Measurements from ENCODE around the gene KCNQ5.

Gene KCNQ5

GRCh38 chr6:73104921-73105320 is 483.1 kb downstream of the KCNQ5 start:
- no peak for DNase-seq (ENCODE audit: low read depth in 2 of 2, low spot score in 1 of 2)

GRCh38 chr6:73107016-73107415 is 485.2 kb downstream of the KCNQ5 start:
- DNase-seq (ENCODE audit: low read depth in 2 of 2, low spot score in 1 of 2) = no peak

- DNase-seq (ENCODE audit: low read depth in 2 of 2, low spot score in 1 of 2) = no peak
Measured at GRCh38 chr6:73108949-73109348, 487.1 kb downstream of the KCNQ5 start.

DNA sequence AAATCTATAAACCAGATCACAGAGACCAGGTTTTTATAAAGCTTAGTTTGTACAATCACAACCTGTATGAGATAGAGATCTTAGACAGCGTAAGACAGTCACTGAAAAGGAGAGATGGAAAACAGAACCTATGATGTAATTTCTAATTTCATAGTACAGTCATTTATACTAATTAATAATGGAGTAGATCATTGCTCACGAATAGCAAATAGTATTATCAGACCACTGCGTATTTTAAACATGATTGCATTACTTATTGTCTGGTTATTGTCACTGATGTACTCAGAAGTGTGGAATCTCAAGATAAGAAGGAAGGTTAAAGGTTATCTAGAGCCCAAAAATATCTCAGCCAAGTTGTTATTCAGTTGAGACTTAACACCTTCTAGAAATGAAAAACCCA is 487.8 kb downstream of the KCNQ5 start:
- no peak for DNase-seq (ENCODE audit: low read depth in 2 of 2, low spot score in 1 of 2)

GRCh38 chr6:73116330-73116729 is 494.5 kb downstream of the KCNQ5 start:
- no peak for DNase-seq (ENCODE audit: low read depth in 2 of 2, low spot score in 1 of 2)

GRCh38 chr6:73121421-73121993 is 499.6 kb downstream of the KCNQ5 start:
- no peak for DNase-seq (ENCODE audit: low read depth in 2 of 2, low spot score in 1 of 2)

DNA sequence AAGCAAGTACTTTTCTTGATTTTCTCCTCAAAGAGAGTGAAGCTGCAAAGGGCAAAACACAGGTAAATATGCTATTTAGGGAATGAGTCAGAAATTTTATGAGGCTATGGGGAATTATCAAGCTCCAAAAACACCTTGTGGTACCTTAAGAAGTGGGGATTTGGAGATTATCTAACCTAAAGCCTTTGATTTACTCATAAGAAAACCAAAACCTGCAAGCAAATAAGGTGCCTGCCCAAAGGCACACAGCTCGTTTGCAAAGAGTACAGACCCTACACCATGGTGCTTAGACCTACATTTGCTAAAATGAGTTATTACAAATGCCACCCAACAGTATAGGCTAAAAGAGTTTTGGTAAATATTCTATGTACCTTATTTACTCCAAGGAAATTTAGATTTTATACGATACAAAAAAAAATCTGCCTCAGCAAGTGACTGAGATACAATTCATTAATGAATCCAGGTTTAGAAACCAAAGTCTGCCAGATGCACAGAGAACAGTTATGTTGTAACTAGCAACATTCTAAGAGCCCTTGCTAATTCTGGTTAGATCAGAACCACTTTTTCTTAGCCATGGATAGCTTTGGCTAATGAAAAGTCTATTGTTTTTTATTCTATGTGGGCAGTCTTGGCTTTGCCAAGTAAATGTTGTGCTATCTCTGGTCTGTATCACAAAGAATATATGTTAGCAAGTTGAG is 501.9 kb downstream of the KCNQ5 start:
- DNase-seq (ENCODE audit: low read depth in 2 of 2, low spot score in 1 of 2) = no peak

DNA sequence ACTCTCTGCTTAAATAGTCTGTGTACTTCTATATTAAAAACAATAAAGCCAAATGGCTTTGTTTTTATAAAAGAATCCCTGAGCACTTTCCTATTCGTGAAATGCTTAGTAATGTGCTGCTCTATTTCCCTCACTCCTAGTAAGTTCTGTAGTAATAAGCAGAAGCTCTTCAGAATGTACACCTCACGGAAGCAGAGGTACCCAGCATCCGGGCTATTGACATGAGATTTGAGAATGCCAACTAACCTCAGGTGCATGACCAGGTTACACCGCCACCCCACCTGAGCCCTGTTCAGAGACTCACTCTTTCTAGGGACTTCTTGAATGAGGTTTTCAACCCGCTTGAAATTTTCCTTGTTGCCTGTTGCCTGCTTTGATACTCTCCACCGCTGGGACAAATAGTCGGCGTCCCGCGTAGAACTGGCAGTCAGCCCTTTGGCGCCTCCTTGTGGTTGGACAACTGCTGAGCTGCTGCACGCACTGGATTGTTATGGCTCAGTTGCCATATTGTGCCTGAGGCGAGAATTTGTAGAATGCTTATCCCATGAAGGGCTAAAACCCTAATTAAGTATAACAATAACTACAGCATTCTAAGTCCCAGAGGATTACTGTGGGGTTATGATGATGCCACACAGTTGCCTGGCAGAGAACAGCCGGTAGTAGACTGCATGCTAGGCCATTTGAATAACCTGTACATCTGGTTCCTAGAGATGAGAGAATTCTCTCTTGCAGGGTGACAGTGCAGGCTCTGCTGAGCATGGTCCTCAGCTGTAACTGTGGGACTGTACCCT is 508.0 kb downstream of the KCNQ5 start:
- DNase-seq (ENCODE audit: low read depth in 2 of 2, low spot score in 1 of 2) = peak; percentile 59 to 66

DNA sequence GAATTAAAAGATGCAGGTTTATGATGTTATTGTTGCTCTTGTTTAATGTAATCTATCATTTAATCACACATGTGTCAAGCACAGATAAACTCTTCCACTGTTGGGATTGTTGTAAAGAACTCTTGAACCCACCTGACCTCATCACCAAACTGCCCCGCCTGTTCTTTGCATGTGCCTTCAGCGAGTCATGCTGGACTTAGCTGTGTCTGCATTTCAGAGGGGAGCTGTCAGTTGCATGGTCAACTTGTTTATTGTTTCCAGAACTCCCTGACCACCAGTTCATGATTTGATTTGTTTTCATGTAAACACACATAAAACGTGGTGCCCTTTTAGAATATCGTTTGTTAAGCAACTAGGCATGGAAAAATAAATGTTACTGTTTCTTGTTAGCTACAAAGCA is 509.8 kb downstream of the KCNQ5 start:
- DNase-seq (ENCODE audit: low read depth in 2 of 2, low spot score in 1 of 2) = no peak

DNA sequence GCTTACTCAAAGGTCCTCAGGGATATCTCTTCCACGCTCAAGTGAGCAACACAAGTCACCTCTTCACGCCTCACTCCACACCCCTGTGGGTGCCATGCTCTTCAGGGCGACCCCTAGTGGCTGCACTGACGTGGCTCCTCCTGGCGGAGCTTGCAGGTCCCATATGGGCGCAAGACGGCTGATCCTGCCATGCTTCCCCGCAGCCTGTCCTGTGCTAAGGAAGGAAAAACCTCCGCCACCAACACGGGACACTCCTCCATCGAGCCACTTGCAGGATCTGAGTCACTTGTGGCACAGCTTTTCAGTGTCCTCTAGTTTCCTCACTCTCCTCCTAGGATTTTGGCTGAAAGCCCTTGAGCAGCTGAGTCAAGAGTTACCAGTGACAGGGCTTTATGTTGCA is 512.7 kb downstream of the KCNQ5 start:
- DNase-seq (ENCODE audit: low read depth in 2 of 2, low spot score in 1 of 2) = no peak

- no peak for DNase-seq (ENCODE audit: low read depth in 2 of 2, low spot score in 1 of 2)
Measured at GRCh38 chr6:73139681-73140383, 518.0 kb downstream of the KCNQ5 start.

GRCh38 chr6:73143551-73143950 is 521.7 kb downstream of the KCNQ5 start:
- no peak for DNase-seq (ENCODE audit: low read depth in 2 of 2, low spot score in 1 of 2)

DNA sequence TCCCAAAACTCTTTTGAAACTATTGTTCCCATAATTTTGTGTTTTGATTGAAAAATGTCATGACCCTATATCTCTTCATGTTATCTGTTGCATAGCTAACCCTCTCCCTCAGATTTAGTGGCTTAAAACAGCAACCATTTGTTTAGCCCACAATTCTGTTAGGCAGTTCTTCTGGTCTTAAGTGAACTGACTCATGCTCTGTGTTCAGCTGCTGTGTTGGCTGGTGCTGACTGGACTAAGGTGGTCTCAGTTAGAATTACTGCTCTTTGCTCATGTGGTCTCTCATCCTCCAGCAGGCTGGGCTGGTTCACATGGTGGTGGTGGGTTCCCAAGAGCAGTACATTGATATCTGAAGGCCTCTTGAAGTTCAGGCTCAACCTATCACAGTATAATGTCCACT is 522.7 kb downstream of the KCNQ5 start:
- DNase-seq (ENCODE audit: low read depth in 2 of 2, low spot score in 1 of 2) = no peak

DNA sequence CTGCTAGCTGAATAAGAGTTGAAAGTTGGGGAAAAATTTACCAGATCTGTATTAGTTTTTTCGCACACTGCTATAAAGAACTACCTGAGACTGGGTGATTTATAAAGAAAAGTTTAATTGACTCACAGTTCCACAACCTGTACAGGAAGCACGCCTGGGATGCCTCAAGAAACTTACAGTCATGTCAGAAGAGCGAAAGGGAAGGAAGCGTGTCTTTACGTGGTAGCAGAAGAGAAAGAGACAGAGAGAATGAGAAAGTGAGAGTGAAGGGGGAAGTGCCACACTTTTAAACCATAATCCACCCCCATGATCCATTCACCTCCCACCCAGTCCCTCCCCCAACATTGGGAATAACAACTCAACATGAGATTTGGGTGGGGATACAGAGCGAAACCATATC is 523.8 kb downstream of the KCNQ5 start:
- no peak for DNase-seq (ENCODE audit: low read depth in 2 of 2, low spot score in 1 of 2)

DNA sequence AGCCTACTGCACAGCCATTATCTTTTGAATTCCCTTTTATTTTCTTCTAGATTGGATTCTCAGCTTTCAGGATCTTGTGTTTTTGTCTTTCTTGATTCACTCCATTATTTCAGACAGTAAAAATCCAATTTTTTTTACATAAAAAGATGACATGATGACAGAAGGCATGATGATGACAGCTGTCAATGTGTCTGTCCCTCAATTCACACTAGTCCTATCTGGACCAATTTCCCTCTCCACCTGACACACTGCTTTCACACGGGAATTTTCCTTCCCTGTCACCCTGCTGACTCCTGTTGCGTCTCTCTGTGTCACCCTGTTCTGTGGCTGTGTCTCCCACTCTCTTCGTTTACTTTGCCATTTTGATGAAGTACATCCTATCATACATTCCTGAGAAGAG is 529.9 kb downstream of the KCNQ5 start:
- no peak for DNase-seq (ENCODE audit: low read depth in 2 of 2, low spot score in 1 of 2)

DNA sequence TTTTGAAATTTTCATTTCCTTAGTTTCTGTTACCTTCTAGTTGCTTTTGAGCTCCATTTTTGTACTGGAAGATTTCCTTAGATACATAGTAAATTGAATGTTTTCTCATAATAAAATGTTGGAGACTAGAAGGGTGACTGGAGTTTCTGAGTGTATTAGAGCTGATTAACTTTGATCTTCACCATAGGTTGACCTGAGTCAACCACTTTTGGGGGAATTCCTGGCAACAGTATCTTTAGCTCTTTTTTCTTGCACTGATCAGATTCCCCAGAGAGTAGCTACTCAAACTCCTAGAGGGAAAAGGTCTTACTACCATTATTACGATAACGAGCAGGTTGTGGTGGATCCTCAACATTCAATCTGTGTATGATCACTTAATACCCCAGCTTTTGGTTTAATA is 530.7 kb downstream of the KCNQ5 start:
- no peak for DNase-seq (ENCODE audit: low read depth in 2 of 2, low spot score in 1 of 2)

- DNase-seq (ENCODE audit: low read depth in 2 of 2, low spot score in 1 of 2) = no peak
Measured at GRCh38 chr6:73152966-73153757, 531.3 kb downstream of the KCNQ5 start.

DNA sequence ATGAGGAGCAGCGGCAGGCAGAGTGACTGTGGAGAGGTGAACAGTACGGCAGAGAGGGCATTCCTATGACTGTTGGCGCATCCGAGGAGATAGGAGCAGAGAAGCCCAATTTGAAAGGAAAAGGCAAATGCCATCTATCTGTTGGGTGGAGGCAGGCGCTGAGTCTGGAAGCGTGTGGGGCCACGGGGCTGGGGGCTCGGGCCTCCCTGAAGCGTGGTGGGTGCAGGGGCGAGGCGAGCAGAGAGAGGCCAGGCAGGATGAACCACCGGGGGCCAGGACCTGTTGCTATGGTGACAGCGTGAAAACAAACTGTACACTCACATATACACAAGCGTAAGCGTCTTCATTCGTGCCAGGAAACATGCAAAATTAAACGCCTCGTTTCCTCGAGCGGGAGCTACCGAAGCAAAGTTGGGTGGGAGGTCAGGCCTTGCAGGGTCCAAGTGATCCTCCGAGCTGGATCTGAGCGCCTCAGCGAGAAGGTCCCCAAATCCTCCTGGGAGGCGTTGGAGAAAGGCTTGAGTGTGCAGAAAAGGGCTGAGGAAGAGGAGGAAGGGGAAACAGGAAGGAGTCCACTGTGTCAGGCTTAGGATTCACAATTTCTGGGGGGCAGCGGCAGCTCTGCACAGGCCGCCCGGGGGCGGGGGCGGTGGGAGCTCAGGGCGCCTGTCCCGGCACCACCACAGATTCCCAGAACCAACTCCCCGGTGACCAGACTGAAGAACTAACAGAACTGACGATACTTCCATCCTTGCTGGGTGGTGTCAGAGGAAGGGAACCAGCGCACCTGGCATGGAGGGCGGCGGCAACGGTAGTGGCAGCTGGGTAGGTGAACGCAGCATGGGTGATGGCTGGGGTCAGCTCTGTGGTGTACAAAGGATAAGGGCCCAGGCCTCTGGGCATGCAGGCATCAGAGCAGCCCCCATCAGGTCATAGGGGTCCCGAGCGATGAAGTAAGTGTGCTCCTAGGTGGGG is 535.2 kb downstream of the KCNQ5 start:
- no peak for DNase-seq (ENCODE audit: low read depth in 2 of 2, low spot score in 1 of 2)

GRCh38 chr6:73157870-73158269 is 536.0 kb downstream of the KCNQ5 start:
- no peak for DNase-seq (ENCODE audit: low read depth in 2 of 2, low spot score in 1 of 2)

GRCh38 chr6:73169111-73169510 is 547.2 kb downstream of the KCNQ5 start:
- no peak for DNase-seq (ENCODE audit: low read depth in 2 of 2, low spot score in 1 of 2)
